Stomach (tissue), 9 donors: Measurements from ENCODE around the gene CBFA2T3. TPM values are rescaled to one million over a fixed set of nuclear protein-coding genes. Genes with fewer than 3 reads are reported as not detected.

Source experiments
- DNase-seq, 2 donors: peaks; one replicate each; pipeline versions ENCODE4 v3.0.0 to v3.0.0-alpha.2; 2013 to 2019
- H3K27ac ChIP-seq, 5 donors: fragments of 200-600 bp in 4 of 5; sonication (generic) in 4 of 5; one replicate each; pipeline ENCODE4 v1.5.1; 2013 to 2019; ENCODE audit warnings: mild to moderate bottlenecking in 1 of 5, moderate library complexity in 1 of 5
- H3K27me3 ChIP-seq, 3 donors: fragments of 200-600 bp; sonication (generic); one replicate each; pipeline ENCODE4 v1.5.1; 2017 to 2019; ENCODE audit warnings: mixed run types in 1 of 3
- H3K36me3 ChIP-seq, 4 donors: fragments of 200-600 bp; sonication (generic); 1 replicate in 3 of 4; 2 replicates in 1 of 4; pipeline ENCODE4 v1.5.1; 2016 to 2019
- H3K4me1 ChIP-seq, 4 donors: fragments of 200-600 bp; sonication (generic); one replicate each; pipeline ENCODE4 v1.5.1; 2016 to 2019
- H3K4me3 ChIP-seq, 4 donors: fragments of 200-600 bp; sonication (generic) in 3 of 4; one replicate each; pipeline ENCODE4 v1.5.1; 2016 to 2019; ENCODE audit warnings: mild to moderate bottlenecking in 1 of 4
- H3K9me3 ChIP-seq, 4 donors: fragments of 200-600 bp; sonication (generic); one replicate each; pipeline ENCODE4 v1.5.1; 2016 to 2019
- CTCF ChIP-seq, 7 experiments: fragments of 450-650 bp in 4 of 7; fragments of 200-600 bp in 3 of 7; sonication (generic) in 3 of 7; IDR thresholded peaks; one replicate each; pipeline ENCODE4 v1.5.1; 2016 to 2019; ENCODE audit warnings: antibody characterized with exemption in 7 of 7, control low read depth in 2 of 7, mild to moderate bottlenecking in 1 of 7
- EP300 ChIP-seq: sonication (generic); formaldehyde crosslinking; IDR thresholded peaks from one replicate; pipeline ENCODE4 v1.6.1; 2017; ENCODE audit warnings: antibody characterized with exemption
- POLR2A ChIP-seq, 4 donors: fragments of 450-650 bp; IDR thresholded peaks; one replicate each; pipeline ENCODE4 v1.6.1; 2016; ENCODE audit warnings: antibody characterized with exemption in 4 of 4, control low read depth in 2 of 4, mild to moderate bottlenecking in 1 of 4, moderate library complexity in 1 of 4
- POLR2AphosphoS5 ChIP-seq, 3 donors: sonication (generic); formaldehyde crosslinking; IDR thresholded peaks; one replicate each; pipeline ENCODE4 v1.6.1; 2016; ENCODE audit warnings: antibody characterized with exemption in 3 of 3
- WGBS, 5 donors: extraction: QIAGEN DNeasy Blood & Tissue Kit in 3 of 5; methylation state at CpG; one replicate each; pipeline versions ENCODE4 v1.1.5 to v1.1.7; 2013 to 2018; 5-methylcytosine and 5-hydroxymethylcytosine counted together
- intact Hi-C: fragments of 100-400 bp; cut with DNase I; formaldehyde crosslinking; loops from one replicate; pipeline ENCODE4 v1.15.1; 2023; ENCODE audit warnings: low total_unique reads
- polyA plus RNA-seq, 3 donors: library from polyadenylated mRNA; stranded (reverse); fragments of 200-250 nt; gene quantifications; one replicate each; pipeline ENCODE4 v1.2.3, GENCODE V29; 2013
- total RNA-seq, 5 donors: library from RNA; depleted of rRNA; stranded (reverse); fragments of >200 nt; gene quantifications; one replicate each; pipeline versions ENCODE4 v1.1.0 to v1.2.3, GENCODE V29; 2014 to 2016
- donor health status: healthy with polysubstance abuse.
- donor health status: Bipolar disorder and iron deficiency.
- donor health status: healthy.

Gene CBFA2T3
- total and polyA plus RNA-seq, 8 donors = 0.58 to 57.6 (median 2.5) TPM

- Histone ChIP-seq H3K4me1 (peaks cover 0 to 28% (median 3%) of the 10 kb centered on the region in 4 donors), H3K4me3 (no peak overlapping the region), H3K9me3 (no peaks in the 10 kb centered on the region), H3K36me3 (no peaks in the 10 kb centered on the region), H3K27ac (no peak overlapping the region), H3K27me3 (peaks cover 0 to 47% (median 5%) of the 10 kb centered on the region in 3 donors)
- TF ChIP-seq POLR2AphosphoS5 (IDR thresholded peaks at IDR 0.05) (no peak), CTCF (IDR thresholded peaks at IDR 0.05) (no peak), POLR2A (IDR thresholded peaks at IDR 0.05) (no peak), EP300 (no peak)
- no peak for DNase-seq
- 78 to 88% (median 85%) methylated on average over 9 of the region's 9 CpGs for WGBS, 5 donors
- intact Hi-C loops = no loop called here
Observed at GRCh38 chr16:88961011-88961410, 16.0 kb downstream of the CBFA2T3 start.

GRCh38 chr16:88960516-88960915 lies 16.5 kb downstream of the CBFA2T3 start:
- Histone ChIP-seq H3K36me3 (no peaks in the 10 kb centered on the region), H3K4me3 (no peak overlapping the region), H3K27me3 (peaks cover 0 to 49% (median 5%) of the 10 kb centered on the region in 3 donors), H3K27ac (no peak overlapping the region), H3K9me3 (no peaks in the 10 kb centered on the region), H3K4me1 (peaks cover 0 to 31% (median 3%) of the 10 kb centered on the region in 4 donors)
- no peak for DNase-seq
- TF ChIP-seq POLR2A (IDR thresholded peaks at IDR 0.05) (no peak), POLR2AphosphoS5 (IDR thresholded peaks at IDR 0.05) (no peak), CTCF (IDR thresholded peaks at IDR 0.05) (no peak), EP300 (no peak)
- 84 to 90% (median 88%) methylated on average over 3 of the region's 3 CpGs for WGBS, 5 donors
- intact Hi-C loops = no loop called here

- Histone ChIP-seq H3K9me3 (no peaks in the 10 kb centered on the region), H3K4me1 (peaks cover 0 to 31% (median 3%) of the 10 kb centered on the region in 4 donors), H3K27ac (no peak overlapping the region), H3K27me3 (peaks cover 0 to 49% (median 5%) of the 10 kb centered on the region in 3 donors), H3K36me3 (no peaks in the 10 kb centered on the region), H3K4me3 (no peak overlapping the region)
- WGBS, 5 donors = 85 to 95% (median 90%) methylated on average over 9 to 18 of the region's 18 CpGs
- TF ChIP-seq CTCF (IDR thresholded peaks at IDR 0.05) = no peak
- TF ChIP-seq POLR2AphosphoS5 (IDR thresholded peaks at IDR 0.05) = no peak
- intact Hi-C loops = no loop called here
- no peak for DNase-seq
Observed at GRCh38 chr16:88959022-88959421, 18.0 kb downstream of the CBFA2T3 start.

- H3K27me3 ChIP-seq = peaks cover 0 to 53% (median 5%) of the 10 kb centered on the region in 3 donors
- no peak for DNase-seq
- 63 to 78% (median 75%) methylated on average over 24 to 25 of the region's 25 CpGs for WGBS, 5 donors
- H3K9me3 ChIP-seq = no peaks in the 10 kb centered on the region
- intact Hi-C loops = no loop called here
- peaks cover 0 to 31% (median 3%) of the 10 kb centered on the region in 4 donors for H3K4me1 ChIP-seq
- no peaks in the 10 kb centered on the region for H3K36me3 ChIP-seq
- H3K27ac ChIP-seq = no peak overlapping the region
- peak overlapping the region in 1 of 4 donors; percentile 5 for H3K4me3 ChIP-seq
- no peak for TF ChIP-seq CTCF (IDR thresholded peaks at IDR 0.05)
- no peak for TF ChIP-seq POLR2AphosphoS5 (IDR thresholded peaks at IDR 0.05)
- no peak for TF ChIP-seq EP300
- TF ChIP-seq POLR2A (IDR thresholded peaks at IDR 0.05) = no peak
Observed at GRCh38 chr16:88957887-88958577, 19.0 kb downstream of the CBFA2T3 start.
